Measurements from ENCODE around the gene TRIM58.

Gene TRIM58

DNA sequence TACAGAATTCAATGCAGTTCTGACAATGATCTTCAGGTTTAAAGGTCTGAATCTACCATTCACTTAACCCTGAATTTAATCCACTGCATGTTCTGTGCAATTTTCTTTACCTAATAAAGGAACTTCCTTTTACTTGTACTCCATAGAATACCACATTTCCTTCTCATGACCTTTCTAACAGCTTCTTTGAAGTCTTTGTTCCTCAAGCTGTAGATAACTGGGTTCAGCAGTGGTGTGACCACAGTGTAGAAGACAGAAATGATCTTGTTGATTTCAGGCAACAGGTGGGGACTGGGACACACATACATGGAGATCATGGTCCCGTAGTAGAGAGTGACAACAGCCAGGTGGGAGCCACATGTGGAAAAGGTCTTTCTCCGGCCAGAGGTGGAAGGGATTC, 16.2 kb upstream of the TRIM58 start:
- TF ChIP-seq, protein P1, sequence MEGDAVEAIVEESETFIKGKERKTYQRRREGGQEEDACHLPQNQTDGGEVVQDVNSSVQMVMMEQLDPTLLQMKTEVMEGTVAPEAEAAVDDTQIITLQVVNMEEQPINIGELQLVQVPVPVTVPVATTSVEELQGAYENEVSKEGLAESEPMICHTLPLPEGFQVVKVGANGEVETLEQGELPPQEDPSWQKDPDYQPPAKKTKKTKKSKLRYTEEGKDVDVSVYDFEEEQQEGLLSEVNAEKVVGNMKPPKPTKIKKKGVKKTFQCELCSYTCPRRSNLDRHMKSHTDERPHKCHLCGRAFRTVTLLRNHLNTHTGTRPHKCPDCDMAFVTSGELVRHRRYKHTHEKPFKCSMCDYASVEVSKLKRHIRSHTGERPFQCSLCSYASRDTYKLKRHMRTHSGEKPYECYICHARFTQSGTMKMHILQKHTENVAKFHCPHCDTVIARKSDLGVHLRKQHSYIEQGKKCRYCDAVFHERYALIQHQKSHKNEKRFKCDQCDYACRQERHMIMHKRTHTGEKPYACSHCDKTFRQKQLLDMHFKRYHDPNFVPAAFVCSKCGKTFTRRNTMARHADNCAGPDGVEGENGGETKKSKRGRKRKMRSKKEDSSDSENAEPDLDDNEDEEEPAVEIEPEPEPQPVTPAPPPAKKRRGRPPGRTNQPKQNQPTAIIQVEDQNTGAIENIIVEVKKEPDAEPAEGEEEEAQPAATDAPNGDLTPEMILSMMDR (IDR thresholded peaks at IDR 0.05; ENCODE audit: low read depth, low read length), result no peak
- H3K4me3 ChIP-seq (ENCODE audit: low read depth, low read length), result no peak overlapping the region

DNA sequence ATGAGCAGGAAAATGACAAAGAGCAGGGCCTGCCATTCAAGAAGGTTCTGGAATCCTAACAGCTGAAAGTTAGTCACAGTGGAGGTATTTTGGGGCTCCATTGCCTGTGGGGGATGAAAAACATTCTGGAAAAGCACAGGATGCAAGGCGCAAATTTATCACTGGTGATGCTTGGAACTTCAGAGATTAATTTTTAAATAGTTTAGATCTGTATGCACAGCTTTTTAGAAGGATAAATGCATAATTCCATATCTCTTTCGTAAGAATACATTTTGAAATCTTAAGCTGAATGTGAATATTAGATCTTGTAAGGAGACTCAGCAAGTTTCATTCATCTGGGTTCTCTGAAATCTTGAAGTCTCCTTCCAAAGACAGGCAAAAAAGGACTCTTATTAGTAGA, 15.2 kb upstream of the TRIM58 start, which contains the start of gene OR11L1:
OR11L1 (minus strand) TSS at position 101 of the 400 bp plus-strand sequence; CDS start at position 101, 0 bp downstream.
- H3K4me3 ChIP-seq (ENCODE audit: low read depth, low read length), result no peak within 1 kb of the TSS
- TF ChIP-seq, protein P1 (IDR thresholded peaks at IDR 0.05; ENCODE audit: low read depth, low read length), result no peak

DNA sequence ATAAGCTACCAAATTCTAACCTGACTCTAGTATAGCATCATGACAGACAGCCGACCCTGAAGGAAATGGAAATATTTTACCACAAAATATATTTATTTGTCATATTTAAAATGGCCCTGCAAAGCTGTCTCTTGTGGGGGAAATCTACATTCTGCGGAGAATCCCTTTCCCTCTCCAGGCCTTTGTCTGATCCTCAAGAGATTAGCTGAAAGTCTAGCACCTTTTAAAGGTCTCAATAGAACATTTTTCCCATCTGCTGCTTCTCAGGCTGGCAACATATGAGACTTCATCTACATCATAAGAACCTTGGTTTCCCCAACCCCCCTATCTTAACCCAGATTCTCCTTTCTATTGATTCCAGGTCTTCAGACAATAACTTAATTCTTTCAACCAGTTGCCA, 13.6 kb upstream of the TRIM58 start:
- no peak overlapping the region for H3K4me3 ChIP-seq (ENCODE audit: low read depth, low read length)
- TF ChIP-seq, protein P1 (IDR thresholded peaks at IDR 0.05; ENCODE audit: low read depth, low read length), result no peak

DNA sequence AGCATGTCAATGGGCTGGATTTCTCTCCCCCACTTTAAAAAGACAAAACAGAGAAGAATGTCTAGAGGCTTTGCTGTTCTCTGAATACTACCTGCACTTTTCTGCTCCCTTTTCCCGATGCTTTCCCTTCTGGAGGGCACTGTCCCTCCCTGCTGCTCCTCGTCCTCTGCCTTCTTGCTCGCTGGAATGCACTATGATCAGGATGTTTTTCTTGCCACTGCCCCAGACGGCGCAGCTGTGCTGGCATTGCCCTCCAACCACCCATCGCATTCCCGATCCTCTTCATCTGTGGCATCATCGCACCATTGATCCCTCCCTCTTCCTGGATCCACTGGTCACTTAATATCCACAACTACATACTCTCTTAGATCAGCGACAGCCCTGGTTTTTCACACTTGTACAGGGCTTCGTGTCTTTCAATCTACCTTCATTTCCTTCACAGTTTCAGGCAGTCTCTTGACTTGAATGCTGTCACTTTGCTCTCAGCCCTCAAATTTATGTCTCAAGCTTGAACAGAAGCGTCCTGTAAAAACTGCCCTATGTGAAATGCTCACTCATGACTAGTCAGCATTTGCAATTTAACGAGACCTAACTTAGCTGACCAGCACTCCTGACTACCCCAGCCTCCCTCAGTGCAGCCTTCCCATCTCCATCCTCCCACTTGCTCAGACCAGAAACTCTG, 11.8 kb upstream of the TRIM58 start:
- TF ChIP-seq, protein P1 (IDR thresholded peaks at IDR 0.05; ENCODE audit: low read depth, low read length), result no peak
- no peak overlapping the region for H3K4me3 ChIP-seq (ENCODE audit: low read depth, low read length)

DNA sequence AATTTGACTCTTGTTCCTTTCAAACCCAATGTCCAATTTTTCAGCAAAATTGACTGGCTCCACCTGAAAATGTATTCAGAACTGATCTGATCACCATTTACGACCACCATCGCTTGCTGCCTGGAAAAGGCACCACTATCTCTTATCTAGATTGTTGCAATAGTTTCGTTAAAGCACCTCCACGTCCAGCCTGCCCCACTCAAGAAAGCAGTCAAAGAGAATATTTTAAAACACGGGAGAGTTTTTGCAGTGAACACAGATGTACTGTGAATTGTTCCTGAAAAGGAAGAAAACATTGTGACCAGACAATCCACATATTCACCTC, 11.3 kb upstream of the TRIM58 start:
- no peak overlapping the region for H3K4me3 ChIP-seq (ENCODE audit: low read depth, low read length)
- TF ChIP-seq, protein P1 (IDR thresholded peaks at IDR 0.05; ENCODE audit: low read depth, low read length), result no peak

DNA sequence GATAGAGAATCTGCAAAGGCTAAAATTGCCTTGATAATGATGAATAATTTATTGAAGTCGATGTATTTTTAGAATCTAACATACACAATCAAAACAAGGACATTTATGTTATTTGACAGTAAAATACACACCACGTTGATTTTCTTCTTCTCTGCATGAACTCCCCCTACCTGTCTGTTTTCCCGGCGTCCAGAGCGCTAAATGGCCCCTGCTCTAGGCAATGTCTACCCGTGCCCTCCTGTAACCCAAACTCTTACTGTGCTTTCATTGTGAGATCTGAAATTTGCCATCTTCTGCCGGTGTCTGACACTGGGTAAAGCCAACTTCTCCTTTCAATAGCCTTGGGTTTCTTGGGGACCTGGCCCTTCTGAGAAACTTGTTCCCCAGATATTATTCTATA, 8.6 kb upstream of the TRIM58 start:
- TF ChIP-seq, protein P1 (IDR thresholded peaks at IDR 0.05; ENCODE audit: low read depth, low read length), result no peak
- no peak overlapping the region for H3K4me3 ChIP-seq (ENCODE audit: low read depth, low read length)

DNA sequence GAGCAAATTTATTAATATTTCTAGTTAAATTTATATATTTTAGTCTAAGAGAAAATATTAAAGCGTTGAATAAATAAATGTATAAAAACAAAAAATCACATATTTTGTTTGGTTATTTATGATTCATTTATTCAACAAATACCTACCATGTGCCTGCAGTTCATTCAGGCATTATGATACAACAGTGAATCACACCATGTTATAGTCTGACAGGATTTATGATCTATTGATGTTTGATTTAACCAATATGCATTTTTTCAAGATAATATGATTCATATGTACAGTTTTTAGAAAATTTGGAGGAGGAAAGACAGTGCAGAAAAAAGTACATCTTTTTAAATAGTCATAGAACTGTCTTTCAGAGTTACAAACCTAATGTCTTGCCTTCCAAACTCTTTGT, 7.4 kb upstream of the TRIM58 start:
- no peak overlapping the region for H3K4me3 ChIP-seq (ENCODE audit: low read depth, low read length)
- TF ChIP-seq, protein P1 (IDR thresholded peaks at IDR 0.05; ENCODE audit: low read depth, low read length), result no peak

Data from WI38 (cell line).